DMS153 (cell line): ENCODE measurements around the gene MRPS23.
"Not testable (repeated sequence)": the region's sequence is repeated elsewhere in the genome, so short reads cannot be mapped to it uniquely, and the experiment has no call there.

ENCODE experiments used
- DNase-seq: peaks from one replicate; lab custom pipeline; 2025; lab: John Stamatoyannopoulos, UW

The MRPS23 gene

DNA sequence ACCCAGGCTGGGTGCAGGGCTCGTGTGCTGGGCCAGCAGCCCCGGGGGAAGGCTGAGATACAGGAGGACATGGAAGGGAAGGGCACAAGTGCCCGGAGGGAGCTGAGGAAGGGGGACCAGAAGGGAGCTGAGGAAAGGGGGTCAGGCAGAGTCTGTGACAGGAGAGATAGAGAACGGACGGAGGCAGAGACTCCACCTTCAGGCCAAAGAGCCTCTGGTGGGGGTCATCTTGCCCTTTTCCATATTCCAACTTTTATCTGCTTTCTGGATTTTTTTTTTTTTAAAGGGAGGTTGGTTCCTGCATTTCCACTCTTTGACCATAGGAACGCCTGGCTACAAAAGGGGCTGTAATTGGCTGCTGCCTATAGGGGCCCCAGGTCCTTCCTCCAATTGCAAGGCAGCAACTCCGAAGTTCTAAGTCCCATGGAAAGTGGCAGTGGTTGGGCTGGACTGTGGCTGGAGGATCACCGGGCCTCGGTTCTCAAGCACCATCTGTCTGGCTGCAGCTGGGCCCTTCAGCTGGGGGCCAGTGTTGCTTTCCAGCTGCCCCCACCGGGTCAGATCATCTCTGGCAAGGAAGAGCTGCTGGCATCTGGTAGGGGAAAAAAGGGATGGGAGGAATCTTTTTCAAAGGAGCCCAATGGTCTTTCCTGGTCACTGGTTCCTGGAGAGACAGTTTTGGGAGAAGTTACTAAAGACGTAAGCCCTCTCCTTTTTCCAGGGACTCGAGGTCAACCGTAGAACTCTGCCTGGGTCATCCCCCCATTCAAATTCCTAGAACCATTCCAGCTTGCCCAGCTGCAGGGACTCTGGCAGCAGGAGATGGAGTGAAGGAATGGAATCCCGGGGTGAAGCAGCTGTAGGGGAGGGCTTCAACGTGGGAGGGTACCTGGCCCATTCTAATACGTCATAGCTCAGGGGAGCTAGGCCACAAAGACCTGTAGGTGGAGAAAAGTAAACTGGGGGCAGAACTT, 13.1 kb upstream of the MRPS23 start:
- no peak for DNase-seq

DNA sequence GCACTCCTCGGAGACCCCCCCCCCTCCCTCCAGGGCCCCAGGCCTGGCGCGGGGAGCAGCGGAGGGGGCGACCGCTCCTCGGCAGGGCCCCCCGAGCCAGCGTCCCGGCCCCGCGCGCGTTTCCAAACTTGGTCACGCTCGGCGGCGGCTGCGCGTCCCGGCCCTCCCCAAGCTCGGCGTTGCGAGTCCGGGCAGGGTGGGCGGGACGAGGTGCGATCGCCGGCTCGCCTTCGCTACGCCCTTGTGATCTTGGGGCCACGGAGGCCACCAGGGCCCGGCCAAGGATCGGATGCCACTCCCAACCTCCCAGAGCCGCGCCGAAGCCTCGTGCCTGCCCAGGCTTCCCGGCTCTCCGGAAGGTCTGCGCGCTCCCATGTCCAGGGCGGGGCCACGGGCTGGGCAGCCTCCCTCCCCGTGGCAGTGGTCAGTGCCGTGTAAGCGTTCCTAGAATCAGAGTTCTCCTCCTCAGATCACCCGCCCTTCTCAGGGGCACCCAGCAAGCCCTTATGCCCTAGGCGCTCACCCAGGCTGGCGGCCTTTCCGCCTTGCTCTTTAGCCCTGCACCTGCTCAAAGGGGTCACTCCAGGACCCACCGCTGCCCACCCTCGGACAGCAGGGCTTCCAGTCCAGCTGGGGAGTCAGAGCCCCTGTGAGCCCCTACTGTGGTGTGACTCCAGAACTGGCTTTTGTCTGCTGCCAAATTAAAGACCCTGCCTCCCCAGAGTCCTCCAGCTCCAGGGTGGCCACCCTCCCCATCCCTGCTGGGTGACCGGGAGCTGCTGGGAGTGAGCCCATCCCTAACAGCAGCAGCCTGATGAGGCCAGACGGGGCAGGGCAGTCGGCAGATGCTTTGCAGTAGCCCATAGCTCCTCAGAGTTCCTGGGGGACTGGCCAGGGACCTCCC, 12.2 kb upstream of the MRPS23 start:
- DNase-seq, result no peak

DNA sequence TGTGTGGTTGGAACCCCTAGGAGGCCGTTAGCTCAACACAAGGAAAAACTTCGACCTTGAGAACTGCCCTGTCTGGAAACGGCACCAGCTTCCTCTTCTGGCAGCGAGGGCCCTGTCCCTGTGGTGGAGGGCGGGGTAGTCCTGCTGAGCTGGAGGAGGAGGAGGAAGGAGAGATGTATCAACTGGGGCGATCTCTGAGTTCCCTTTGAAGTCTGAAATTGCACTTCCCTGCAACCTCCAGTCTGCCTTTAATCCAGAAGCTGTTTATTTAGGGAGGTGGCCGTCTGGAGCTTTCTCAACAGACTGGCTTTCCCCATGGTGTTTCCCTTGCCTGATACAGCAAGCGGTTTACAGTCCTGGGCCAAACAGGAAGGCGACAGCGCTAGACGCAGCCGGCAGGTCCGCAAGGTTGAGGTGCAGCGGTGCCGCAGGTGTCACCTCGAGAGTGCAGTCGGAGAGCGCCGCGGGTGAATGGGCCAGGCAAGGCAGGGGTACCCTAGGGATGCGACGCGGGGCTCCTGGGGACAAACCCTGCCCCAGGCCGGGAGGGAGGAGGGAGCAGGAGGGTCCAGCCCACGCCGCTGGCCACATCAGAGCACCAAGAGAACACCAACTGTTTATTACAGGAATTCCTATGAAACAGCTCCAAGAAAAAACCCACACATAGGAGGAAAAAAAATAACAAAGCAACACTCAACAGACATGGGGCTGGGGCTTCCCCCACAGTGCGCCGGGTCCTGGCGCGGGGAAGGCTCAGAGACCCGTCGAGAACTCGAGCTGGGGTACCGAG, 11.4 kb upstream of the MRPS23 start:
- peak; percentile 66 for DNase-seq

GRCh38 chr17:57860414-57860999, 10.7 kb upstream of the MRPS23 start:
- no peak for DNase-seq

GRCh38 chr17:57859601-57860413, 10.0 kb upstream of the MRPS23 start:
- no peak for DNase-seq

DNA sequence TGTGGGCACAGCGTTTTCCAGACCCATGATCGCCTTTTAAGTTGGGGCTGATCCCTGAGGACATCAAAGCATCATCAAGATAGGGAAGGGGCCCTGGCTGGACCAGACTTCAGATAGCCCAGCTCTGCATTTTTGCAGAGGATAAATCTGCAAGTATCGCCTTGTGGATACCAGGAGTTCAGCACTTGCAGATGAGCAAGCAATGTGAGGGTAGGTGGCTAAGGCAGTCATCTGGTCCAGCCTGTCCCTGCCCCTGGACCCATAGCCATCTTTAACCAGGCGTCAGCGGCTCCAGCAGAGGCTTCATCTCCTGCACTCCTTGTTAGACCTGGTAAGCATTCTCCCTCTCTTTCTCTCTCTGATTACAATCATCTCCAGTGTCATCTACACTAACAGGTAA, 9.0 kb upstream of the MRPS23 start:
- DNase-seq, result no peak

- DNase-seq, result no peak
Measured at GRCh38 chr17:57856792-57857620, 7.2 kb upstream of the MRPS23 start.

DNA sequence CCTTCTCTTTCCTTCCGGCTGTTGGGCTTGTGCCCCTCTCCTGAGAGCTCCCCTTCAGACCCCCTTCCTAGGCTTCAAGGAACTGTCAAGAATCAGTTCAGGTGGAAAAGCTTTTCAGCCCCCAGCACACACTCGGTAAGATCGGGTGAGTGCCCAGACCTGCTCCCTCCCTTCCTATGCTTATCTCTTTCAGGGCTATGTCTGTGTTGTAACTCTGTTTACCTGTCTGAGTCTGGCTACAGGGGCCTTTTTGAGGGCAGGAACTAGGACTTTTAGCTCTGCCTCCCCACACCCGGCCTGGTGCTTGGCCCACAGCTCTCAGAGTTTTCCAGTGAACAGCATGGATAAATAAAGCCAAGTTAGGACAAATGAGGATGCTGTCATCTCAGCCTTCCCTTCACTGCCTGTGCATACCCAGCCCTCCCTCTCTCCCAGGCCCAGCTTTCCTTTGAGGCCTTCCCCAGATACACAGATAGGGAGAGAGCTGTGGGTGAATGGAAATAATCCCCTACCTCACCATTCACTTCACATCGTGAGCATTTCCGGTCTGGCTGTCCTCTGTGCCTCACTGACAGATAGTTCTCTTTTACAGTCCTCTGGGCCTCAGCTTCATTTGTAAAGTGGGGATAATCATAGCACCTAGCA, 5.7 kb upstream of the MRPS23 start:
- no peak for DNase-seq

DNA sequence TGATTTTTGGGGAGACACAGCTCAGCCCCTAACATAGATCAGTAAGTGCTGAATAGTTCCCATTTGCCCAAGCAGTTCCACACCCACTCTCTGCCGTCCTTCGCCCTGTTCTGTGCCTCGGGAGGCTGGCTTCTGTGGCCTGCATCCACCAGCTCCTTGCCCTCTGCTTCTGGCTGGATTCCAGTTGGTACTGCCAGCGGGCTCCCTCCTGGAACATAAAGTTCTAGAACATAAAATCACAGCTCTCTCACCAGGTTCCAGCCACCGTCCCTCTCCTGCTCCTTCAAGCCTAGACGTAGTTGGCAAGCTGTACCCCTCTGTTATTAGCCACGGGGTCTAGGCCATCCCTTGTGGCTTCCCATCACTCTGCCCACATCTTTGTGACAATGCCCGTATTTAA, 3.9 kb upstream of the MRPS23 start:
- no peak for DNase-seq

DNA sequence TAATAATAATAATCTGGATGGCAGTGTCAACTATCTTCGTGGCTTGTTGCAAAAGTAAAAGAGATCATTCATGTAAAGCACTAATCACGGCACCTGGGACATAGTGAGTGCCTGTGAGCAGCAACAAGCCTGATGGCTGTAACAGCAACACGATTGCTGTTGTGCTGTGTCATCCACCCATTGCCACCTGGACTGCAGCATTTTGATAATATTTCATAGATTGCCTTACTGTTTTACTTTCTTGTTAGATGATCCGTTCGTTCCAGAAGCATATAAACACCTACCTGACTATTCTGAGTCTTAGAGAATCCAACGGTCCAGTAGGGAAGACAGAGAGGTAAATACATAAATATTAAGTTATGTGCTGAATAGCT, 3.1 kb upstream of the MRPS23 start:
- DNase-seq, result no peak

- DNase-seq, result no peak
Measured at GRCh38 chr17:57852092-57852954, 2.5 kb upstream of the MRPS23 start.

GRCh38 chr17:57849163-57849873, 526 bp downstream of the MRPS23 start:
- no peak for DNase-seq

DNA sequence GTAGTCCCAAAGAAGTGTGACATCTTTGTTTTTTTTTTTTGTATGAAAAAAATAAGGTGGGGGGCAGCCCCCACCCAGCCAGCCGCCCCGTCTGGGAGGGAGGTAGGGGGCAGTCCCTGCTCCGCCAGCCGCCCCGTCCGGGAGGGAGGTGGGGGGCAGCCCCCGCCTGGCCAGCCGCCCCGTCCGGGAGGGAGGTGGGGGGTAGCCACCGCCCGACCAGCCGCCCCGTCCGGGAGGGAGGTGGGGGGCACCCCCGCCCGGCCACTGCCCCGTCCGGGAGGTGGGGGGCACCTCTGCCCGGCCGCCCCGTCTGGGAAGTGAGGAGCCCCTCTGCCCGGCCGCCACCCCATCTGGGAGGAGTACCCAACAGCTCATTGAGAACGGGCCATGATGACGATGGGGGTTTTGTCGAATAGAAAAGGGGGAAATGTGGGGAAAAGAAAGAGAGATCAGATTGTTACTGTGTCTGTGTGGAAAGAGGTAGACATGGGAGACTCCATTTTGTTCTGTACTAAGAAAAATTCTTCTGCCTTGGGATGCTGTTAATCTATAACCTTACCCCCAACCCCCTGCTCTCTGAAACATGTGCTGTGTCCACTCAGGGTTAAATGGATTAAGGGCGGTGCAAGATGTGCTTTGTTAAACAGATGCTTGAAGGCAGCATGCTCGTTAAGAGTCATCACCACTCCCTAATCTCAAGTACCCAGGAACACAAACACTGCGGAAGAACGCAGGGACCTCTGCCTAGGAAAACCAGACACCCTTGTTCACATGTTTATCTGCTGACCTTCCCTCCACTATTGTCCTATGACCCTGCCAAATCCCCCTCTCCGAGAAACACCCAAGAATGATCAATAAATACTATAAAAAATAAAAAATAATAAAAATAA, 3.5 kb downstream of the MRPS23 start:
- not testable (repeated sequence) for DNase-seq

DNA sequence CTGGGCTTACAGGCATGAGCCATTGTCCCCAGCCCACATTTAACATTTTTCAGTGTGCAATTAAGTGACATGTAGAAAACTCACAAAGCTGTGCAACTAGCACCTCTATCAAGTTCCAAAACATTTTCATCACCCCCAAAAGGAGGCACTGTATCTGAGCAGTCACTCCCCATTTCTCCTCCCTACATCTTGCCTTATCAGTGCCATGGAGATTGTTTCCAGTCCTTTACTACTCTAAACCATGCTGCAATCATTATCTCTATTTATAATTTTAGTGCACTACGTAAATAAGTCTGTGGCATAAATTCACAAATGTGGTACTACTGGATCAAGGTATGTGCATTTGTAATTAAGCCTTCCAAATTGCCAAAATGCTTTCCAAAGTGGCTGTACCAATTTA, 7.6 kb downstream of the MRPS23 start:
- DNase-seq, result no peak

GRCh38 chr17:57839571-57839923, 10.3 kb downstream of the MRPS23 start:
- DNase-seq, result no peak

DNA sequence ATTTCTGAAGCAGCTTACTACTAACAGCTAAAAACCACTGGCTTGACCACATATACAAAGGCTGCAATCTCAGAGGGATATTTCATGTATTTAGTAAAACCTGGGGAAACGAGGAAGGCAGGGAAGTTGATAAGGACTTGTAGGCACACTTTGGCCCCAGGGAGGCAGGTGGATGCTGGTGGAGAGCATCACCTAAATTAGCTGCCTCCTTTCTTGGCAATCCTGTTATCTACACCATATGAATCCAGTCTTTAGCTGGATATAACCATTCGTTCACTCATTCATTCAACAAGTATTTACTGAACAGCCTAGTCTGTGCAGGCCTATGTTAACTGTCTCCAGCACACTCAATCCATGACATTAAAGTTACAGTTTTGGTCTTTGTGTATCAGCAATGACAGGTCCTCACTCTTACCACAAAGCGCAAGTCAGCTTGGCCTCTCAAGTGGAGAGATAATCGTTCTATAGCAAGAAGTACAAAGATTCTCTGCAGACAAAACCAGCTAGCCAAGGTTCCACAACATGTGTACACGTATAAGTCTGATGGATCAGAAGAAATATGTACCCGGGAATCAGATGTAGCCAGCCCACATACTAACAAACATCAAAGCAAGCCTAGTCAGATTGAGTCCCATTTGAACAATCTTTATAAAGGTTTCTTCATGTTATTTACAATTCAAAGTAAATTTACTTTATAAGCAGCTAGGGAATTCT, 10.8 kb downstream of the MRPS23 start:
- no peak for DNase-seq
